Ascending aorta (tissue), 2 donors: ENCODE data around the gene VSTM2B. TPM values are rescaled to one million over a fixed set of nuclear protein-coding genes. Genes with fewer than 3 reads are reported as not detected.

ENCODE experiments used
- DNase-seq, 2 donors: peaks; one replicate each; pipeline ENCODE4 v3.0.0-alpha.2; 2019; ENCODE audit warnings: low spot score in 2 of 2
- H3K27ac ChIP-seq, 2 donors: fragments of 200-600 bp; sonication (generic); one replicate each; pipeline ENCODE4 v1.5.1; 2016 to 2017; ENCODE audit warnings: mild to moderate bottlenecking in 1 of 2
- H3K27me3 ChIP-seq: fragments of 200-600 bp; sonication (generic); one replicate; pipeline ENCODE4 v1.5.1; 2017
- H3K36me3 ChIP-seq, 2 donors: fragments of 200-600 bp; sonication (generic); one replicate each; pipeline ENCODE4 v1.5.1; 2016
- H3K4me1 ChIP-seq, 2 donors: fragments of 200-600 bp; sonication (generic); one replicate each; pipeline ENCODE4 v1.5.1; 2016 to 2017; ENCODE audit warnings: mild to moderate bottlenecking in 1 of 2
- H3K4me3 ChIP-seq, 2 donors: fragments of 200-600 bp; sonication (generic); one replicate each; pipeline ENCODE4 v1.5.1; 2016 to 2017; ENCODE audit warnings: mild to moderate bottlenecking in 1 of 2
- H3K9me3 ChIP-seq, 2 donors: fragments of 200-600 bp; sonication (generic); one replicate each; pipeline ENCODE4 v1.5.1; 2016
- intact Hi-C: fragments of 100-400 bp; cut with DNase I; formaldehyde crosslinking; loops from one replicate; pipeline ENCODE4 v1.15.1; 2023
- total RNA-seq: library from RNA; depleted of rRNA; stranded (reverse); fragments of >200 nt; gene quantifications from one replicate; pipeline ENCODE4 v1.1.0, GENCODE V29; 2016
- TF ChIP-seq, protein P1 (sequence below), 3 experiments: fragments of 200-600 bp in 2 of 3; fragments of 450-650 bp in 1 of 3; sonication (generic) in 2 of 3; IDR thresholded peaks; one replicate each; pipeline ENCODE4 v1.5.1; 2016 to 2019; ENCODE audit warnings: antibody characterized with exemption in 3 of 3, mild to moderate bottlenecking in 1 of 3, moderate library complexity in 1 of 3

Gene VSTM2B
- total RNA-seq, 1 donor from 2014 or later = not detected

DNA sequence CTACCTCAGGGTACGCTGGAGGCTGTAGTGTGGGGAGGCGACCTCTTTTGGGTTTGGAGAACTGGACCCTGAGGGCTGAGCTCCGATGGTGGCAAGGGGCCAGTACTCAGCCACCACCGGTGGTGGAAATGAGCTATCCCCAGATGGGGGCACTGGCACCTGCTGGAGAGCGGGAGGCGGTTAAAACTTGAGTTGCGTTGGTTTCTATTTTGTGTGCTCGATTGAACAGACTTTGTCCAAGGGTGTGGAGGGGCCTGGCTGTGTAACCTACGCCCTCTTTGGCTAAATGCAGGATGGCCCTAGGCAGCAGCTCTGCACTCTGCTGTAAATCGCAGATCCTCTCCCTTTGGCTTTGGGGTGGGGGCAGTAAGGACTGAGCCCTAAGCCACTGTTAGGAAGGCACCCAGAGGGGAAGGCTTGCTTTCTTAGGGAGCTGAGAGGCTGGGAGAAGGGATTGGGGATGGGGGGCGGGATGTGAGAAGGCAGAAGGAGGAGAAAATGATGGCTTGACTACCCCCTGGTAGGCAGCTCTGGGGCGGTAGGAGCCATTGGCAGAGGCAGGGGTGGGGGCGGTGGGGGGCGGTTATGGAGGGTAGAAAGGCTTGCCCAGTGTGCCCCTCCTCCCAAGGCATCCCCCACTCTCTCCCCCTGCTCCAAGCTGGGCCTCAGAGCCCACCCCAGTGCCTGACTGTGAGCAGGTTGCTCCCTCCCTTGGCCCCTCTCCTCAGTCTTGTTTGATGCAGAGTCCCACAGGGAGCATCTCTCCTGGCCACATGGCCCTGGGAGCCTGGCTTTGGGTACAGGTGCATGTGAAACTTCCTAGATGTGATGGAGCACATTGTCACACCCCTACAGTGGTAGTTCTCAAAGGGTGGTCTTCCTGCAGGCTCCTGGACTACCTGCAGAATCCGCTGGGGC lies 5.0 kb downstream of the VSTM2B start:
- Histone ChIP-seq H3K4me1 (peaks cover 3% of the 10 kb centered on the region in 2 donors), H3K9me3 (no peaks in the 10 kb centered on the region), H3K27ac (no peak overlapping the region), H3K4me3 (no peak overlapping the region), H3K36me3 (no peaks in the 10 kb centered on the region), H3K27me3 (peaks cover 29% of the 10 kb centered on the region)
- DNase-seq = no peak
- TF ChIP-seq, protein P1, sequence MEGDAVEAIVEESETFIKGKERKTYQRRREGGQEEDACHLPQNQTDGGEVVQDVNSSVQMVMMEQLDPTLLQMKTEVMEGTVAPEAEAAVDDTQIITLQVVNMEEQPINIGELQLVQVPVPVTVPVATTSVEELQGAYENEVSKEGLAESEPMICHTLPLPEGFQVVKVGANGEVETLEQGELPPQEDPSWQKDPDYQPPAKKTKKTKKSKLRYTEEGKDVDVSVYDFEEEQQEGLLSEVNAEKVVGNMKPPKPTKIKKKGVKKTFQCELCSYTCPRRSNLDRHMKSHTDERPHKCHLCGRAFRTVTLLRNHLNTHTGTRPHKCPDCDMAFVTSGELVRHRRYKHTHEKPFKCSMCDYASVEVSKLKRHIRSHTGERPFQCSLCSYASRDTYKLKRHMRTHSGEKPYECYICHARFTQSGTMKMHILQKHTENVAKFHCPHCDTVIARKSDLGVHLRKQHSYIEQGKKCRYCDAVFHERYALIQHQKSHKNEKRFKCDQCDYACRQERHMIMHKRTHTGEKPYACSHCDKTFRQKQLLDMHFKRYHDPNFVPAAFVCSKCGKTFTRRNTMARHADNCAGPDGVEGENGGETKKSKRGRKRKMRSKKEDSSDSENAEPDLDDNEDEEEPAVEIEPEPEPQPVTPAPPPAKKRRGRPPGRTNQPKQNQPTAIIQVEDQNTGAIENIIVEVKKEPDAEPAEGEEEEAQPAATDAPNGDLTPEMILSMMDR (IDR thresholded peaks at IDR 0.05) = no peak
- intact Hi-C loops = no loop called here

DNA sequence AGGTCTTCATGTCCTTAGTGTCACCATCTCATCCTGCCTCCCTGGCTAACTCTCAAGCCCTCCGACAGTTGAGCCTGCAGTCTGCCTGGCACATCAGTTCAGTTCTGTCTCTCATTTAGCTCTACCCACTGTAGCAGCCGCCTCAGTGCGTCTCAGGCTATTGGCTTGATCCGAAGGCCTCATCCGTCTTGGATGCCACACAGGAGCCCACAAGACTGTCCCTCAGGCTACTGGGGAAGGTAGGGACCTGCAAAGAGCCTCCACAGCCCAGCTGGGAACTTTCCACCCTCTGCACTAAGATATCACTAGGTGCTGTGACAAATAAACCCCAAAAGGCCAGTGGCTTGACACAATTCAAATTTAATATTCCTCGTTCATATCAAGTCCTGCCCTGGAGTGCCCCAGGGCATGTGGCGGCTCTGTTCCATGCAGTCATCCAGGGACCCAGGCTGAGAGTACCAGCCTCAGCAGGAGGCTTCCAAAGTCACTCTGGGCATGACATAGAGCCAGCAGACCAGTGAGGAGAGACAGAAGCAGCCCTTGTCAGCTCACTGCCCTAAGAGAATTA lies 5.7 kb downstream of the VSTM2B start:
- no peak overlapping the region for H3K4me3 ChIP-seq
- H3K4me1 ChIP-seq = peaks cover 0 to 3% of the 10 kb centered on the region in 2 donors
- DNase-seq = no peak
- H3K27me3 ChIP-seq = peaks cover 25% of the 10 kb centered on the region
- H3K27ac ChIP-seq = no peak overlapping the region
- no peaks in the 10 kb centered on the region for H3K9me3 ChIP-seq
- H3K36me3 ChIP-seq = no peaks in the 10 kb centered on the region
- TF ChIP-seq, protein P1 (IDR thresholded peaks at IDR 0.05) = no peak
- intact Hi-C loops = no loop called here

DNA sequence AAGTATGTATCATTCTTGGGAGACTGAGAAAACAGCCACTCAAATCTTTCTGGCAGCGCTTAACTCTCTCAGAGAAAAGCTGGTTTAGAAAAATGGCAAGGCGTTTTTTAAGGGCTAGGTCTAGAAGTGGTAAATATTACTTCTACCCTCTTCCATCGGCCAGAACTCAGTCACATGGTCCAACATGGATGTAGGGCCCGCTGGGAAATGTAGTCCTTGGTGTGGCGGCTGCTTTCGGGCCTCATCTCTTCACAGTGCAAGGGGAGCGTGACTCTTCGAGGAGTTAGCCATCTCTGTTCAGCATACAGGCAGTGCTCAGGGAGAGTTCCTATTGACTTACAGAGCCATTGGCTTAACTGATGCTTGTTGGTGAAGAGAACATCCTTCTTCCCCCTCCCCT lies 6.3 kb downstream of the VSTM2B start:
- Histone ChIP-seq H3K9me3 (no peaks in the 10 kb centered on the region), H3K4me1 (peaks cover 0 to 3% of the 10 kb centered on the region in 2 donors), H3K27me3 (peaks cover 19% of the 10 kb centered on the region), H3K4me3 (no peak overlapping the region), H3K36me3 (no peaks in the 10 kb centered on the region), H3K27ac (no peak overlapping the region)
- intact Hi-C loops = no loop called here
- no peak for DNase-seq
- TF ChIP-seq, protein P1 (IDR thresholded peaks at IDR 0.05) = no peak

DNA sequence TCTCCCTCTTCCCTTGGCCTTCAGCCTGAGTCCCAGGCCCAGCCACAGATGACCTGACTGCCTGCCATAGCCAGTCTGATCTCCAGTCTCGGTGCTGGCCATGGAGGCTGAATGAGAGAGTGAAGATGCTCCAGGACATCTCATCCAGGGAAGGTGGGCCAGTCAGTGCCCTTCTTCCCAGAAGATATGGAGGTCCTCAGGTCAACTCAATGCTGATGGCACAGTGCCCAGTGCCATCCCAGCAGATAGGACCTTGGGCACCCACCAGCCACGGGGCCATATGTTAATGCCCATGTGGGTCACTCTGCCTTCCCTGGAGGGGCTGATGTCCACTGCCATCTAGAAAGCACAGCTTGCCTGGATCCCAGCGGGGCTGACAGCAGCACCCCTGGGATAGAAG lies 7.2 kb downstream of the VSTM2B start:
- H3K27me3 ChIP-seq = peaks cover 17% of the 10 kb centered on the region
- H3K4me3 ChIP-seq = no peak overlapping the region
- no peaks in the 10 kb centered on the region for H3K36me3 ChIP-seq
- peaks cover 0 to 3% of the 10 kb centered on the region in 2 donors for H3K4me1 ChIP-seq
- H3K9me3 ChIP-seq = no peaks in the 10 kb centered on the region
- no peak overlapping the region for H3K27ac ChIP-seq
- TF ChIP-seq, protein P1 (IDR thresholded peaks at IDR 0.05) = no peak
- intact Hi-C loops = no loop called here
- DNase-seq = peak in 1 of 2 donors; percentile 50

DNA sequence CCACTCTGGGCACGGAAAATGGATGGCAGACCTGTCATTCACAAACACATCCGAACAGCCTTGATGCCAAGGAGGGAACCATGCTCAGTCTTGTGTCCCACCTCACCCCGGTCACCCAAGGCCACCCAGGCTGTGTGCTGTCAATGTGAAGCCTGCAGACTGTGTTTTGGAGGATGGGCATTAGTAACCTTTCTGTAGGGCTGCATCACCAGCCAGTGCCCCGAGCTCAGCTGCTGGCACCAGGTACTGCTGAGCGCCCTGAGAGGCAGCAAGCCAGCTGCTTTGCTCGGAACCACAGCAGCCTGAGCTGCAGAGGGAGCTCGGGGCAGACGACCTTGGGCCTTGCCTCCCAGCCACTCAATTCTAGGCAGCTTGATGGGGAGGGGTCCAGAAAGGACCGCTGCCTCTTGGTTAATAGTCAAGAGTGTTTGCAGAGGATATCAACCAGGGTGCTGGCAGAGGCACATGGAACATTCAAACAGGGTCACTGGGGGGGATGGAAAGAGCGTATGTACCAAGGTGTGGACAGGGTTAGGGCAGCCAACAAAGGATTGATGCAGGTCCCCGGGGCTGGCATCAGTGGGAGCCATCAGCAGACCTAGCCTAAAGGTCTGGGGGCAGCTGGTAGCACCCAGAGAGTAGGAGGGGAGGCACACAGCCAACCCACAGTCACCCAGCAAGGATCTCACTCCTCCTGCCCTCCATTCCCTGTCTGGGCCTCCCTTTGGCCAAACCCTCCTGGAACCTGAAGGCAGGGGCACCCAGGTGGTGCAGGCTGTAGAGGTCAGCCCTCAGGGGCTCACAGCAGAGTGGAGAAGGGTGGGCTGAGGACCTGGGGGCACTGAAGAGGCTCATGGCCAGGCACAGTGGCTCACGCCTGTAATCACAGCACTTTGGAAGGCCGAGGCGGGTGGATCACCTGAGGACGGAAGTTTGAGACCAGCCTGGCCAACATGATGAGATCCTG lies 8.1 kb downstream of the VSTM2B start:
- intact Hi-C loops = no loop called here
- Histone ChIP-seq H3K27ac (no peak overlapping the region), H3K9me3 (no peaks in the 10 kb centered on the region), H3K36me3 (no peaks in the 10 kb centered on the region), H3K27me3 (peaks cover 14% of the 10 kb centered on the region), H3K4me3 (no peak overlapping the region), H3K4me1 (no peaks in the 10 kb centered on the region)
- peak in 1 of 2 donors; percentile 34 for DNase-seq
- TF ChIP-seq, protein P1 (IDR thresholded peaks at IDR 0.05) = no peak
